ENCODE measurements around the gene STOM. TPM values are rescaled to one million over a fixed set of nuclear protein-coding genes. Genes with fewer than 3 reads are reported as not detected.

STOM gene
- total and polyA plus RNA-seq, 2 of the 8 experiments (the other 6 are each of a cell fraction or from before 2014, with no cell fraction given) = 25.2 to 60.4 TPM

DNA sequence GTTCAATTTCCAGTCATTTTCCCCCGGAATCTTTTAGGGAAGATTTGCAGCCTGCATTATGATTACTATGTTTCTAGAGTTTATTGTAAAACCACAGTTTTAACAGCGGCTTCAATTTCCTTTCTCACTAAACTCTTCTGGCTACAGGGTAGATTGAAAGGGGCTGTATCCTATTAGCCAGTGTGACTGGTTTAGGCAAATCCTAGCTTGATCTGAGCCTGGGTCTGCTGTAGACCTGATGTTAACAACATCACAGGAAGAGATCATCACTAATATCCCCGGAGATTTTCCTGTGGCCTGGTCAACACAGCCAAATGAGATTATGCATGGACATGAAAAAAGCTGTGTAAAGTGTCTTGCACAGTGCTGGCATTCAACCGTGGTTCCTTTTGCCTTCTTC lies 33.4 kb downstream of the STOM start:
- no peaks in the 10 kb centered on the region for H3K23me2 ChIP-seq (ENCODE audit: low read depth, low read length)

More for the DNA sequence above, 33.4 kb downstream of the STOM start:
- no peak overlapping the region for H3K4me3 ChIP-seq (ENCODE audit: extremely low read depth in 1 of 4, insufficient read depth in 2 of 4, low read depth in 3 of 4, low read length in 4 of 4)
- no peak overlapping the region for H4K8ac ChIP-seq (ENCODE audit: extremely low read depth, insufficient read depth, low read length)
- no peak overlapping the region for H4K5ac ChIP-seq (ENCODE audit: insufficient read length, low read depth, low read length)
- H2BK20ac ChIP-seq (ENCODE audit: low read length) = no peak overlapping the region
- H3K9me3 ChIP-seq (ENCODE audit: insufficient read depth in 2 of 2, low read depth in 1 of 2, low read length in 1 of 2) = no peaks in the 10 kb centered on the region
- H3K79me2 ChIP-seq (ENCODE audit: control insufficient read depth in 1 of 2, insufficient read depth in 2 of 2, low read length in 2 of 2) = no peaks in the 10 kb centered on the region
- TF ChIP-seq SAP30 (IDR thresholded peaks at IDR 0.05; ENCODE audit: insufficient read depth, insufficient replicate concordance, low read length) = no peak
- TF ChIP-seq GABPA (IDR thresholded peaks at IDR 0.05; ENCODE audit: borderline replicate concordance, insufficient read depth, low read length) = no peak
- TF ChIP-seq, protein P1, sequence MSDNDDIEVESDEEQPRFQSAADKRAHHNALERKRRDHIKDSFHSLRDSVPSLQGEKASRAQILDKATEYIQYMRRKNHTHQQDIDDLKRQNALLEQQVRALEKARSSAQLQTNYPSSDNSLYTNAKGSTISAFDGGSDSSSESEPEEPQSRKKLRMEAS (IDR thresholded peaks at IDR 0.05) = no peak
- no peak for TF ChIP-seq TAF1 (IDR thresholded peaks at IDR 0.05; ENCODE audit: low read depth, low read length)
- no peak for TF ChIP-seq SP4 (IDR thresholded peaks at IDR 0.05; ENCODE audit: low read length)
- TF ChIP-seq JUN (IDR thresholded peaks at IDR 0.05; ENCODE audit: low read depth, low read length) = no peak
- TF ChIP-seq, protein P2, sequence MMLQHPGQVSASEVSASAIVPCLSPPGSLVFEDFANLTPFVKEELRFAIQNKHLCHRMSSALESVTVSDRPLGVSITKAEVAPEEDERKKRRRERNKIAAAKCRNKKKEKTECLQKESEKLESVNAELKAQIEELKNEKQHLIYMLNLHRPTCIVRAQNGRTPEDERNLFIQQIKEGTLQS (IDR thresholded peaks at IDR 0.05; ENCODE audit: insufficient read depth, low read depth, low read length) = no peak
- TF ChIP-seq RAD21 (IDR thresholded peaks at IDR 0.05 in 1 of 2, conservative IDR thresholded peaks at IDR 0.05 in 1 of 2; ENCODE audit: low read depth in 2 of 2, low read length in 2 of 2) = no peak
- TF ChIP-seq CTBP2 (IDR thresholded peaks at IDR 0.05; ENCODE audit: borderline replicate concordance, insufficient read depth, insufficient read length, low read length) = no peak
- TF ChIP-seq RBBP5 (IDR thresholded peaks at IDR 0.05; ENCODE audit: borderline replicate concordance, low read depth, low read length) = no peak
- TF ChIP-seq, protein P3, sequence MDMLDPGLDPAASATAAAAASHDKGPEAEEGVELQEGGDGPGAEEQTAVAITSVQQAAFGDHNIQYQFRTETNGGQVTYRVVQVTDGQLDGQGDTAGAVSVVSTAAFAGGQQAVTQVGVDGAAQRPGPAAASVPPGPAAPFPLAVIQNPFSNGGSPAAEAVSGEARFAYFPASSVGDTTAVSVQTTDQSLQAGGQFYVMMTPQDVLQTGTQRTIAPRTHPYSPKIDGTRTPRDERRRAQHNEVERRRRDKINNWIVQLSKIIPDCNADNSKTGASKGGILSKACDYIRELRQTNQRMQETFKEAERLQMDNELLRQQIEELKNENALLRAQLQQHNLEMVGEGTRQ (IDR thresholded peaks at IDR 0.05; ENCODE audit: low read length) = no peak
- H3K56ac ChIP-seq (replicated peaks; ENCODE audit: insufficient read length, low read depth, low read length) = no peak overlapping the region
- H2AK5ac ChIP-seq (ENCODE audit: low read depth, low read length) = no peak overlapping the region
- H3K27ac ChIP-seq (ENCODE audit: low read depth, low read length) = no peak overlapping the region
- no peak overlapping the region for H3K4ac ChIP-seq (replicated peaks; ENCODE audit: insufficient read length, low read depth, low read length)
- H3K4me1 ChIP-seq (replicated peaks in 1 of 4; ENCODE audit: control insufficient read depth in 3 of 4, insufficient read depth in 4 of 4, low read length in 3 of 4) = no peaks in the 10 kb centered on the region
- H4K91ac ChIP-seq (replicated peaks; ENCODE audit: insufficient read length, low read length) = no peak overlapping the region
- no peak overlapping the region for H2BK120ac ChIP-seq (replicated peaks; ENCODE audit: low read depth, low read length)
- no peak overlapping the region for H2BK15ac ChIP-seq (ENCODE audit: low read length)
- H3K79me1 ChIP-seq (ENCODE audit: low read depth, low read length) = no peaks in the 10 kb centered on the region
- H3K36me3 ChIP-seq (ENCODE audit: control insufficient read depth in 2 of 4, insufficient read depth in 4 of 4, low read length in 3 of 4) = peaks cover 0 to 7% (median under 1%) of the 10 kb centered on the region in 4 experiments; a peak in 3 of 8 replicates
- no peaks in the 10 kb centered on the region for H4K20me1 ChIP-seq (replicated peaks in 1 of 2; ENCODE audit: control insufficient read depth in 1 of 2, insufficient read depth in 2 of 2, low read length in 2 of 2)
- H3K14ac ChIP-seq (ENCODE audit: insufficient read length) = no peak overlapping the region
- H3K27me3 ChIP-seq (replicated peaks in 1 of 4; ENCODE audit: control insufficient read depth in 3 of 4, extremely low read depth in 1 of 4, insufficient read depth in 3 of 4, low read length in 3 of 4) = no peaks in the 10 kb centered on the region
- ChIA-PET CTCF (ENCODE audit: partially characterized antibody) (interaction anchor here (0.7 to 1.3 kb wide), 2 partner anchors 17 kb away, joined by 3 to 4 read pairs; no protein-coding TSS in a partner anchor), POLR2A (ENCODE audit: partially characterized antibody) (no interaction called here)
- H2AFZ ChIP-seq (ENCODE audit: low read length) = no peak overlapping the region
- H3K9ac ChIP-seq (replicated peaks in 1 of 4; ENCODE audit: extremely low read depth in 1 of 4, low read depth in 3 of 4, low read length in 3 of 4) = no peak overlapping the region
- H3K4me2 ChIP-seq (ENCODE audit: insufficient read depth in 1 of 2, low read depth in 2 of 2, low read length in 2 of 2) = no peak overlapping the region
- no peak overlapping the region for H2BK12ac ChIP-seq (ENCODE audit: low read depth, low read length)
- no peak for FAIRE-seq
- WGBS, 2 experiments (ENCODE audit: extremely low coverage in 1 of 2, insufficient coverage in 1 of 2, insufficient read length in 1 of 2, insufficient replicate concordance in 2 of 2, low coverage in 1 of 2, low lambda C conversion rate in 2 of 2, missing lambda C conversion rate in 1 of 2) = 92% methylated on average over 4 of the region's 4 CpGs; no CpG with 5 or more reads in 1 of the 2 experiments
- no peak overlapping the region for H2BK5ac ChIP-seq (ENCODE audit: low read depth, low read length)
- H3K23ac ChIP-seq (ENCODE audit: insufficient read length) = no peak overlapping the region
- H3K18ac ChIP-seq (ENCODE audit: extremely low read depth, low read length) = no peak overlapping the region
- no peak for DNase-seq (ENCODE audit: low read depth in 1 of 2, low spot score in 2 of 2)
